Glutamatergic neuron (in vitro differentiated cells): ENCODE data around the gene ACACB. TPM values are rescaled to one million over a fixed set of nuclear protein-coding genes. Genes with fewer than 3 reads are reported as not detected.

ENCODE experiments used
- DNase-seq: peaks from one replicate; pipeline ENCODE4 v3.0.0; 2022
- H3K27ac Mint-ChIP-seq: one replicate; pipeline ENCODE4 v1.8.0; 2020; ENCODE audit warnings: mild to moderate bottlenecking, mixed read lengths, inconsistent platforms; ENCODE audit not compliant: unreplicated experiment
- H3K27me3 Mint-ChIP-seq: one replicate; pipeline ENCODE4 v1.8.0; 2020; ENCODE audit warnings: mild to moderate bottlenecking, moderate library complexity, mixed read lengths, inconsistent platforms; ENCODE audit not compliant: unreplicated experiment
- H3K36me3 Mint-ChIP-seq: one replicate; pipeline ENCODE4 v1.8.0; 2020; ENCODE audit warnings: mild to moderate bottlenecking, mixed read lengths, inconsistent platforms; ENCODE audit not compliant: unreplicated experiment
- H3K4me1 Mint-ChIP-seq: one replicate; pipeline ENCODE4 v1.8.0; 2020; ENCODE audit warnings: mild to moderate bottlenecking, low read depth, mixed read lengths, inconsistent platforms; ENCODE audit not compliant: unreplicated experiment
- H3K4me3 Mint-ChIP-seq: one replicate; pipeline ENCODE4 v1.8.0; 2020; ENCODE audit warnings: mild to moderate bottlenecking, mixed read lengths, inconsistent platforms; ENCODE audit not compliant: unreplicated experiment
- H3K9me3 Mint-ChIP-seq: one replicate; pipeline ENCODE4 v1.8.0; 2020; ENCODE audit warnings: mild to moderate bottlenecking, moderate library complexity, mixed read lengths, inconsistent platforms; ENCODE audit not compliant: unreplicated experiment
- total RNA-seq: library from RNA; stranded (reverse); fragmentation: NEBNext Ultra II Directional; extraction: Animal tissue kit (Norgen Biotek cat#: 25700); gene quantifications from one replicate; pipeline ENCODE4 v1.2.1, GENCODE V29; 2021; ENCODE audit not compliant: unreplicated experiment
- TF ChIP-seq, protein P1 (sequence below): fragments of 200-600 bp; sonication (generic); IDR thresholded peaks from one replicate; pipeline ENCODE4 v1.5.0; 2021; ENCODE audit not compliant: partially characterized antibody, unreplicated experiment

Gene ACACB
- total RNA-seq, 1 donor from 2014 or later, result 3.8 TPM

DNA sequence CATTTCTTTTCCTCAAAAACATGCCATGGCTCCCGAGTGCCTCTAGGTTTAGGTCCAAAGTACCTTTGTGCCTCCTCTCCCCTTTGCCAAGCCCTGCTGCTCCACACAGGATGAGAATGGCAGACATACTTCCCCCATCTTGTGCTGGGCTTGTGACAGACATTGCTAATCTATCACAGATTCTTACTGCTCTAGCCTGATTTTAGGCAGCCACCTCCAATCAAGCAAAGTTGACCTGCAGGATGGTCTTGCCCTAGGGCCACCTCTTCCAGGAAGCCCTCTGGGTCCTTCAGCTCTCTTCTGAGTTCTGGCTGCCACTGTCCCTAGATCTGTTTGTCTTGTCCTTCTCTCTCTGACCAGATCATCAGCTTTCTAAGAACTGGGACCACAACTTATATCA lies 172.2 kb downstream of the ACACB start:
- Mint-ChIP-seq H3K9me3 (peaks cover 4% of the 10 kb centered on the region), H3K4me1 (no peaks in the 10 kb centered on the region), H3K36me3 (no peaks in the 10 kb centered on the region), H3K27me3 (peaks cover 5% of the 10 kb centered on the region), H3K27ac (no peak overlapping the region), H3K4me3 (no peak overlapping the region)
- TF ChIP-seq, protein P1, sequence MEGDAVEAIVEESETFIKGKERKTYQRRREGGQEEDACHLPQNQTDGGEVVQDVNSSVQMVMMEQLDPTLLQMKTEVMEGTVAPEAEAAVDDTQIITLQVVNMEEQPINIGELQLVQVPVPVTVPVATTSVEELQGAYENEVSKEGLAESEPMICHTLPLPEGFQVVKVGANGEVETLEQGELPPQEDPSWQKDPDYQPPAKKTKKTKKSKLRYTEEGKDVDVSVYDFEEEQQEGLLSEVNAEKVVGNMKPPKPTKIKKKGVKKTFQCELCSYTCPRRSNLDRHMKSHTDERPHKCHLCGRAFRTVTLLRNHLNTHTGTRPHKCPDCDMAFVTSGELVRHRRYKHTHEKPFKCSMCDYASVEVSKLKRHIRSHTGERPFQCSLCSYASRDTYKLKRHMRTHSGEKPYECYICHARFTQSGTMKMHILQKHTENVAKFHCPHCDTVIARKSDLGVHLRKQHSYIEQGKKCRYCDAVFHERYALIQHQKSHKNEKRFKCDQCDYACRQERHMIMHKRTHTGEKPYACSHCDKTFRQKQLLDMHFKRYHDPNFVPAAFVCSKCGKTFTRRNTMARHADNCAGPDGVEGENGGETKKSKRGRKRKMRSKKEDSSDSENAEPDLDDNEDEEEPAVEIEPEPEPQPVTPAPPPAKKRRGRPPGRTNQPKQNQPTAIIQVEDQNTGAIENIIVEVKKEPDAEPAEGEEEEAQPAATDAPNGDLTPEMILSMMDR, result no peak
- no peak for DNase-seq

DNA sequence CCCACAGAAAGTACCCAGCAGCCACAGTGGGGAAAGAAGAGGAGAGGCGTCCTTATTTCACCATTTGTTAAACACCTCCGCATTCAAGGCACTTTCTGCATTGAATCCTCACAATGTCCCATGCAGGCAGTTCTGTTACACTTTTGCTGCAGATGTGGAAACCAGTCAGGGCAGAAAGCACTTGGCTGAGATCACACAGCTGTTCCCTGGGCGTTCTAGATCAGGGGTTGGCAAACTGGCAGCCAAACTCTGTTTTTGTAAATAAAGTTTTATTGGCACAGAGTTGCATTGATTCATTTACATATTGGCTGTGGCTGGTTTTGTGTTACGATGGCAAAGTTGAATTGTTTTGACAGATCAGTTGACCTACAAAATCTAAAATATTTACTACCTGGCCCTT lies 172.6 kb downstream of the ACACB start:
- Mint-ChIP-seq H3K9me3 (peaks cover 1% of the 10 kb centered on the region), H3K4me1 (no peaks in the 10 kb centered on the region), H3K4me3 (no peak overlapping the region), H3K36me3 (no peaks in the 10 kb centered on the region), H3K27me3 (peaks cover 5% of the 10 kb centered on the region), H3K27ac (no peak overlapping the region)
- TF ChIP-seq, protein P1, result no peak
- no peak for DNase-seq

DNA sequence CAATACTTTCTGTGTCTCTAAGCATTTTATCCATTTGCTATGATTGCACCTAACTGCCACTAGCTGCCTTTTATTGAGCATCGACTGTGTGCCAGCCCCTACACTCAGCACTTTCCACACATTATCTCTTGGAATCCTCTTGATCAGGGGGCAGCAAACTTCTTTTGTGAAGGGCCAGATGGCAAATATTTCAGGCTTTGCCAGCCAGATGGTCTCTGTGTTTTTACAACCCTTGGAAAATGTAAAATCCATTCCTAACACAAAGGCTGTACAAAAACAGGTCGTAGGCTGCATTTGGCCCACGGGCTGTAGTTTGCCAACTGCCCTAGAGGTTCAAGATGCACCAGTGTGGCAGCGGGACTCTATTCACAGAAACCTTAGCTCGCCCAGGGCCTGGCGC lies 173.2 kb downstream of the ACACB start:
- DNase-seq, result no peak
- Mint-ChIP-seq H3K27ac (no peak overlapping the region), H3K4me3 (no peak overlapping the region), H3K4me1 (no peaks in the 10 kb centered on the region), H3K36me3 (no peaks in the 10 kb centered on the region), H3K27me3 (peaks cover 4% of the 10 kb centered on the region), H3K9me3 (peaks cover 1% of the 10 kb centered on the region)
- TF ChIP-seq, protein P1, result no peak

DNA sequence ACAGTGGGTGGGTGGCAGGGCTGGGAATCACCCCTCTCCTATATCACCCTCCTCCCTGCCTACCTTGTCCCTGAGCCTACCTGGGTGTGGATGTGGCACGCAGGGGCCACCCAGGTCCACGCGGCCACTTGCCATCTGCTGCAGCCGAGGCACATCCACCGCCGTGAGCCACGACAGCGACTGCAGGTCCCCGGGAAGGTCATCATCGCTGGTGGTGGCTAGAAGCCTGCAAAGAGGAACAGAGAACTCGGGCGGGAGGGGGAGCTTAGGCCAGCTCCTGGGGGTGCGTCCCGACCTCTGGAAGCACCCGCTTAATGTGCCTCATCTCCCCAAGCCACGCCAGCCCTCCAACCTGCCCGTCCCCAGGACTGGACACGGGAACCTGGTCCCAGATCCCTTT lies 173.7 kb downstream of the ACACB start:
- Mint-ChIP-seq H3K4me3 (no peak overlapping the region), H3K36me3 (no peaks in the 10 kb centered on the region), H3K9me3 (peaks cover 1% of the 10 kb centered on the region), H3K27me3 (peaks cover 4% of the 10 kb centered on the region), H3K4me1 (no peaks in the 10 kb centered on the region), H3K27ac (peak overlapping the region; percentile 55)
- DNase-seq, result no peak
- TF ChIP-seq, protein P1, result no peak

DNA sequence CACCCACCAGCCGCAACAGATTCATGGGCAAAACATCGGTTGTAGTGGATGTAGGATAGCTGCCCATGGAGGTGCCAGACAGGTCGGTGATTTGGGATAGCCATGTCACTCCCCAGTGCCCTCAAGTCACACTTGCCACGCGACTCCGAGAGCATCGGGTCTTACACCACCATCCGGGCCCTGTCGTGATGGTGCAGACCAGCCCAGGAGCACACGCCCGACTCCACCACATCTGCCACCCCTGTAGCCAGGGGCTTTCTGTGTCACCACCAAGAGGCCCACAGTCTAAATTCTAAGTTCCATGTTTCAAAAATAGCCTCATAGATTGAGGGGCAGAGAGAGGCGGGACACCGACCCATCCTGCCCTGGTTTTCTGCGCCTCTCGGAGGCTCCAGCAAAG lies 174.7 kb downstream of the ACACB start:
- Mint-ChIP-seq H3K9me3 (peaks cover 1% of the 10 kb centered on the region), H3K4me1 (no peaks in the 10 kb centered on the region), H3K36me3 (no peaks in the 10 kb centered on the region), H3K4me3 (no peak overlapping the region), H3K27me3 (peaks cover 4% of the 10 kb centered on the region), H3K27ac (peak overlapping the region; percentile 72)
- no peak for DNase-seq
- TF ChIP-seq, protein P1, result no peak
